HAP-1 (cell line): ENCODE measurements around the gene GOPC.

ENCODE experiments used
- DNase-seq, 2 experiments: peaks; one replicate each; pipeline ENCODE4 v3.0.0-alpha.2; 2016 to 2020; ENCODE audit warnings: low spot score in 2 of 2
- H3K27me3 ChIP-seq: fragments of 250-450 bp; sonication (Bioruptor Pico); 2 replicates; pipeline ENCODE4 v1.5.1; 2020; ENCODE audit warnings: low read depth, mild to moderate bottlenecking, moderate library complexity
- H3K36me3 ChIP-seq: fragments of 250-450 bp; sonication (Bioruptor Pico); replicated peaks from 2 replicates; pipeline ENCODE4 v1.5.1; 2020; ENCODE audit warnings: mild to moderate bottlenecking
- H3K4me1 ChIP-seq: fragments of 250-450 bp; sonication (Bioruptor Pico); 2 replicates; pipeline ENCODE4 v1.5.1; 2020; ENCODE audit warnings: mild to moderate bottlenecking
- H3K4me3 ChIP-seq: fragments of 250-450 bp; sonication (Bioruptor Pico); 2 replicates; pipeline ENCODE4 v1.5.1; 2020; ENCODE audit warnings: mild to moderate bottlenecking, moderate library complexity
- H3K9me3 ChIP-seq: fragments of 250-450 bp; sonication (Bioruptor Pico); 2 replicates; pipeline ENCODE4 v1.5.1; 2020; ENCODE audit warnings: mild to moderate bottlenecking, moderate library complexity
- in situ Hi-C: fragments of 300-500 bp; cut with MboI; formaldehyde crosslinking; loops from 3 replicates; pipeline ENCODE4 v1.14.3; 2020; ENCODE audit warnings: low sequenced_read_pairs, inconsistent platforms, mixed read lengths

GOPC gene

DNA sequence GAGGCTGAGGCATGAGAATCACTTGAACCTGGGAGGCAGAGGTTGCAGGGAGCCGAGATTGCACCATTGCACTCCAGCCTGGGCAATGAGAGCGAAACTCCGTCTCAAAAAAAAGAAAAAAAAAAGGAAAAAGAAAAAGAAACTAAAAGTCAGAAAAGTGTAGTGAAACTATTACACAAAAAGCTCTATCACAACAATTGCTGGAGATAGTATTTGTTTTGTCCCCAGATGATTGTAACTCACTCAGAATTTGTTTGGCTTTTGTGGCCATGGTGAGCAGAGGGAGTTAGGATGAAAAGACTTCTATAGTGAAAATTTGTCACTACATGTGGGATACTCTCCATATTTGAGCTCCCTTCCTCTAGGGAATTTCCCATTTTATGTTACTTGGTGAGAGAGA lies 5.2 kb upstream of the GOPC start:
- in situ Hi-C loops, result no loop called here
- Histone ChIP-seq H3K4me3 (no peak overlapping the region), H3K27me3 (no peaks in the 10 kb centered on the region), H3K36me3 (no peaks in the 10 kb centered on the region), H3K4me1 (peaks cover 7% of the 10 kb centered on the region), H3K9me3 (no peaks in the 10 kb centered on the region)
- no peak for DNase-seq

DNA sequence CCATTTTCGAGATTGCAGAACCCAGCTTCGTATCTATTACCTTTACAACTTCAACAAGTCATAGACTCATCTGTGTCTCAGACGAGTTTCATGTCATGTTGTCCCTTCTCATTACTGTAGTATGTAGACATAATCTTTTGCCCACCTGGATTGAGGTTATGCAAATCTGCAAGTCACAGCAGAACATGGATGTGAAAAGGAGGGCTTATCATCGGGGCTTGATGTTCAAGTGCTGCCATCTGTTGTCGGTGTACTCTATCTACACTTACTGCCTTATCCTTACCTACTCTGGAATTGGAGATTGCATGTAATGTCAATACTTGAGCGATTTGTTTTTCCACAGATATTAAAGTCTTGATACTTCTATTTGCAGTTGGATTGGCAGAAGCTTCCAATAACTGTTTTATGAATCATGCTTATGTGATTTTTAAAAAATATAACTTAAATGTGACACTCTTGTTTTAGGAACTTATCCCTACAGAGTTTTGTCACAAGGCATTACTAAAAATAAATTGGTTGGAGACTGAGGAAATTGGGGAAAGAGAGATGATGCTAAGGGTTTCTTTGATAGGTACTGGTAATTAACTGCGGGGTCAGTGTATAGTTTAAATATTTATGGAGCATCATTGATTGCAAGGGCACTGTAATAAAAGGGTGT lies 3.0 kb upstream of the GOPC start:
- Histone ChIP-seq H3K9me3 (no peaks in the 10 kb centered on the region), H3K4me1 (peaks cover 7% of the 10 kb centered on the region), H3K27me3 (no peaks in the 10 kb centered on the region), H3K36me3 (no peaks in the 10 kb centered on the region), H3K4me3 (no peak overlapping the region)
- DNase-seq, result peak; percentile 65 to 74
- in situ Hi-C loops, result no loop called here

- H3K4me1 ChIP-seq, result peaks cover 18% of the 10 kb centered on the region
- no peak for DNase-seq
- peaks cover 7% of the 10 kb centered on the region for H3K36me3 ChIP-seq
- H3K4me3 ChIP-seq, result no peak overlapping the region
- H3K27me3 ChIP-seq, result no peaks in the 10 kb centered on the region
- H3K9me3 ChIP-seq, result no peaks in the 10 kb centered on the region
- in situ Hi-C loops, result no loop called here
Measured at GRCh38 chr6:117603821-117604220, 1.5 kb upstream of the GOPC start.

- peaks cover 14% of the 10 kb centered on the region for H3K36me3 ChIP-seq
- peaks cover 18% of the 10 kb centered on the region for H3K4me1 ChIP-seq
- H3K9me3 ChIP-seq, result no peaks in the 10 kb centered on the region
- no peaks in the 10 kb centered on the region for H3K27me3 ChIP-seq
- in situ Hi-C loops, result no loop called here
- DNase-seq, result no peak
- peak overlapping the region; percentile 84 for H3K4me3 ChIP-seq
Measured at GRCh38 chr6:117602899-117603588, 733 bp upstream of the GOPC start.

- H3K4me3 ChIP-seq, result peak overlapping the region; percentile 84
- H3K36me3 ChIP-seq, result peaks cover 23% of the 10 kb centered on the region
- DNase-seq, result no peak
- peaks cover 18% of the 10 kb centered on the region for H3K4me1 ChIP-seq
- no peaks in the 10 kb centered on the region for H3K27me3 ChIP-seq
- in situ Hi-C loops, result no loop called here
- peaks cover 5% of the 10 kb centered on the region for H3K9me3 ChIP-seq
Measured at GRCh38 chr6:117601811-117602150, 530 bp downstream of the GOPC start.

GRCh38 chr6:117600008-117600743 lies 2.1 kb downstream of the GOPC start:
- Histone ChIP-seq H3K9me3 (peaks cover 6% of the 10 kb centered on the region), H3K27me3 (no peaks in the 10 kb centered on the region), H3K4me1 (peaks cover 18% of the 10 kb centered on the region), H3K36me3 (peaks cover 23% of the 10 kb centered on the region), H3K4me3 (peak overlapping the region; percentile 84)
- in situ Hi-C loops, result no loop called here
- DNase-seq, result peak; percentile 32 to 47

DNA sequence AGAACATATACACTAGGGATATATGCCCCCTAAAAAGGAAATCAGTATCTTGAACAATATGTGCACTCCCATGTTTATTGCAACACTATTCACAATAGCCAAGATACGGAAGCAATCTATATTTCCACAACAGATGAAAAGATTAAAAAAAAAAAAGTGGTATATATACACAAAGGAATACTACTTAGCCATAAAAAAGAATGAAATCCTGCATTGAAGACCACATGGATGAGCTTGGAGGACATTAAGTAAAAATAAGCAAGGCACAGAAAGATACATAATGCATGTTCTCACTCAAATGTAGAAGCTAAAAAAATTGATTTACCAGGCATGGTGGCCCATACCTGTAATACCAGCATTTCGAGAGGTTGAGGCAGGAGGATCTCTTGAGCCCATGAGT lies 4.6 kb downstream of the GOPC start:
- no peaks in the 10 kb centered on the region for H3K27me3 ChIP-seq
- peaks cover 6% of the 10 kb centered on the region for H3K9me3 ChIP-seq
- in situ Hi-C loops, result no loop called here
- H3K36me3 ChIP-seq, result peaks cover 24% of the 10 kb centered on the region
- no peak for DNase-seq
- peaks cover 20% of the 10 kb centered on the region for H3K4me1 ChIP-seq
- H3K4me3 ChIP-seq, result no peak overlapping the region

DNA sequence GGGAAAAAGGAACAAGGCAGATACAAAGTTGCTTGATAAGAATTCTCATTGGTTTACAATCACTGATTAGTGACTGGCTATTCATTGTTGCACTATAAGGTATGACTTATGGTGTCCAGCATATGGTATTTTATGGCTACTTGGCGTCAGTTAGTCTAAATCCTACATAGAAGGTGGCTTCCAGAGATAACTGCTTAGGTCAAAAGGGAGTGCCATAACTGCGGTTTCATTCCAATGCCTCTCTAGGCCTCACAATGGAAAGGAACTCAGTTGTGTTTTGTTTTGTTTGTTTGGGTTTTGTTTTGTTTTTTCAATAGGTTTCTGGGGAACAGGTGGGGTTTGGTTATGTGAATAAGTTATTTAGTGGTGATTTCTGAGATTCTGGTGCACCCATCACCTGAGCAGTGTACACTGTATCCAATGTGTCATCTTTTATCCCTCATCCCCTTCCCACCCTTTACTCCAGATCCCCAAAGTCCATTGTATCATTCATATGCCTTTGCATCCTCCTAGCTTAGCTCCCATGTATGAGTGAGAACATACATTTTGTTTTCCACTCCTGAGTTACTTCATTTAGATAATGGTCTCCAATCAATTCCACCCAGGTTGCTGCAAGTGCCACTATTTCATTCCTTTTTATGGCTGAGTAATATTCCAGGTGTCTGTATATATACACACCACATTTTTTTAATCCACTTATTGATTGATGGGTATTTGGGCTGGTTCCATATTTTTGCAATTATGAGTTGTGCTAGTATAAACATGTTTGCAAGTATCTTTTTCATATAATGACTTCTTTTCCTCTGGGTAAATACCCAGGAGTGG lies 7.0 kb downstream of the GOPC start:
- no peaks in the 10 kb centered on the region for H3K27me3 ChIP-seq
- DNase-seq, result no peak
- H3K4me3 ChIP-seq, result no peak overlapping the region
- peaks cover 27% of the 10 kb centered on the region for H3K36me3 ChIP-seq
- peaks cover 19% of the 10 kb centered on the region for H3K4me1 ChIP-seq
- in situ Hi-C loops, result no loop called here
- peaks cover 6% of the 10 kb centered on the region for H3K9me3 ChIP-seq

- Histone ChIP-seq H3K4me1 (peaks cover 8% of the 10 kb centered on the region), H3K4me3 (no peak overlapping the region), H3K9me3 (peaks cover 6% of the 10 kb centered on the region), H3K27me3 (no peaks in the 10 kb centered on the region), H3K36me3 (peaks cover 26% of the 10 kb centered on the region)
- in situ Hi-C loops, result no loop called here
- DNase-seq, result peak; percentile 17 to 35
Measured at GRCh38 chr6:117592983-117593759, 9.1 kb downstream of the GOPC start.

DNA sequence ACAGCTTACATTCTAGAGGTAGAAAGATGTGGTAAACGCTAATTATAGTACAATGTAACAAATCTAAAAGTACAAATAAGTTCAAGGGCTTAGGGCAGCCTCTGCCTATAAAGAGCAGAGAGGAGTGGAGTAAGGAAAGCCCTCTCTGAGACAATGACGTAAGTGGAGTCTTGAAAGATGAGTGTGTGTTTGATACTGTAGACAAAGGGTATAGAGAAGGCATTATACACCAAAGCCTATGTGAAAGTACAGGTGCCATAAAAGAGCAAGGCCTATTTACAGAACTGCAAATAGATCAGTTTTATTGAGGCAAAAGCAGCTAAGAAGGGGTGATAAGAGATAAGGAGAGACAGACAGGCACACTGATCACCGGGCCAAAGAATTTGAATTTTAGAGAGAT lies 10.9 kb downstream of the GOPC start:
- H3K9me3 ChIP-seq, result no peaks in the 10 kb centered on the region
- peaks cover 8% of the 10 kb centered on the region for H3K4me1 ChIP-seq
- peaks cover 16% of the 10 kb centered on the region for H3K36me3 ChIP-seq
- in situ Hi-C loops, result no loop called here
- no peak overlapping the region for H3K4me3 ChIP-seq
- no peaks in the 10 kb centered on the region for H3K27me3 ChIP-seq
- no peak for DNase-seq

GRCh38 chr6:117590447-117590846 lies 11.9 kb downstream of the GOPC start:
- in situ Hi-C loops, result no loop called here
- H3K36me3 ChIP-seq, result peaks cover 16% of the 10 kb centered on the region

DNA sequence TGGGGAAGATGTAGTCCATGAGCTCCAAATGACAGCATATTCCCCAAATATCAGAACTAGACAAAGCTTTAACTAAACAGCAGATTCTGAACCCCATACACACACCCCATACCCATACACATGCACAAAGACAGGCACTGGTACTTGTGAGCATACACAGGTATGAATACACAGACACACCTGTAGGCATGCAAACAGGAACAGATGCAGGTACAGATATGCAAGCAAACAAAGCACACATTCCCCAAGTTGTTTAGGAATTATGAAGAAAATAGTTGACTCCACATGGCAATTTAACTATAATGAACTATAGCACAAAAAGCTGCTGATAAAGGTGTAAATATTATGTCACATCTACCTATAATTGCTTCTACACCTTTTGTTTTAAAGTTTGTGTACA lies 16.7 kb downstream of the GOPC start:
- H3K27me3 ChIP-seq, result no peaks in the 10 kb centered on the region
- no peak overlapping the region for H3K4me3 ChIP-seq
- no peak for DNase-seq
- peaks cover 4% of the 10 kb centered on the region for H3K4me1 ChIP-seq
- H3K9me3 ChIP-seq, result no peaks in the 10 kb centered on the region
- in situ Hi-C loops, result no loop called here
- H3K36me3 ChIP-seq, result peaks cover 12% of the 10 kb centered on the region

More at GRCh38 chr6:117590447-117590846, 11.9 kb downstream of the GOPC start:
- H3K27me3 ChIP-seq, result no peaks in the 10 kb centered on the region
- DNase-seq, result no peak
- peaks cover 8% of the 10 kb centered on the region for H3K4me1 ChIP-seq
- H3K9me3 ChIP-seq, result no peaks in the 10 kb centered on the region
- H3K4me3 ChIP-seq, result no peak overlapping the region

- Histone ChIP-seq H3K36me3 (peaks cover 19% of the 10 kb centered on the region), H3K4me3 (no peak overlapping the region), H3K27me3 (no peaks in the 10 kb centered on the region), H3K4me1 (peaks cover 15% of the 10 kb centered on the region), H3K9me3 (no peaks in the 10 kb centered on the region)
- DNase-seq, result no peak
- in situ Hi-C loops, result no loop called here
Measured at GRCh38 chr6:117574198-117574597, 28.1 kb downstream of the GOPC start.
